Epithelial cell of umbilical artery (primary cell): ENCODE data around the gene ALOXE3. TPM values are rescaled to one million over a fixed set of nuclear protein-coding genes. Genes with fewer than 3 reads are reported as not detected.

Experiments
- total RNA-seq: library from RNA; depleted of rRNA; stranded (reverse); fragments of >200 nt; gene quantifications from 2 replicates; pipeline ENCODE4 v1.2.3, GENCODE V29; 2014

ALOXE3 gene
- under 0.01 TPM in 1 of 2 replicates, not detected in the other for total RNA-seq

DNA sequence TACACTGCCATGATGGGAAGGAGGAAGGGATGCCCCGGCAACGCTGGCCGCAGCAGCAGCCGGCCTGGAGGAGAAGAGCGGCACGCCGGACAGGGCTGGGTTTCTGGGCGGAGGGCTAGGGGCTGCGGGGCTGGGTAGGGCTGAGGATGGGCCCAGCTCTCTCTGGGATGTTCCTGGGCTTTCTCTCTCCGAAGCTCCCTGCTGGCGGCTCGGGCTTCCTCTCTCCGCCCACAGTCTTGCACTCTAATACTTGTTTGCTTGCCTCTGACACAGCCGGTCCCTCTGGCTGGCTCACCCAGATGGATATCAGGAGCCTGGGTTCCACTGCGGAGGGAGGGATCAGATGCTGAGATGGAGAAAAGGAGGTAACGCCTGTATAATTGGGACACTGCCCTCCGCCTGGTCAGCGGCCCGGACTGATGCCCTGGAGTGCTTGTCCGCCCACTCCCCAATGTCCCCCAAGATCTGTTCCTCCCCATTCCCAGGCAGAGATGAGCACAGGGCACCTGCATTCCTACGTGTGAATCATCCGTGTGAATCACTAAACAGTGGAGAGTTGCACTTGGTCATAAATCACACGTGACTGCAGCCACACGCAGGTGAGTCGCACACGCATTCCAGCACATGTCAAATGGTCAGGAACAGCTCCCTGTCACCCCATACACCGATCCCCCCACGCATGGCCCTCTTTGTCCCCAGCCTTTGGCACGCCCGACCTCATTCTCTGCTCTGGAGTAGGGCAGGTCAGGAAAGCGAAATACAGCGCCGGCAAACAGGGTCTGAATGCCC is at the start of gene ALOXE3:
Gene ALOXE3, minus strand, starts transcription at position 535 of the 789 bp plus-strand sequence. Its CDS starts 524 bp downstream, at position 11.

DNA sequence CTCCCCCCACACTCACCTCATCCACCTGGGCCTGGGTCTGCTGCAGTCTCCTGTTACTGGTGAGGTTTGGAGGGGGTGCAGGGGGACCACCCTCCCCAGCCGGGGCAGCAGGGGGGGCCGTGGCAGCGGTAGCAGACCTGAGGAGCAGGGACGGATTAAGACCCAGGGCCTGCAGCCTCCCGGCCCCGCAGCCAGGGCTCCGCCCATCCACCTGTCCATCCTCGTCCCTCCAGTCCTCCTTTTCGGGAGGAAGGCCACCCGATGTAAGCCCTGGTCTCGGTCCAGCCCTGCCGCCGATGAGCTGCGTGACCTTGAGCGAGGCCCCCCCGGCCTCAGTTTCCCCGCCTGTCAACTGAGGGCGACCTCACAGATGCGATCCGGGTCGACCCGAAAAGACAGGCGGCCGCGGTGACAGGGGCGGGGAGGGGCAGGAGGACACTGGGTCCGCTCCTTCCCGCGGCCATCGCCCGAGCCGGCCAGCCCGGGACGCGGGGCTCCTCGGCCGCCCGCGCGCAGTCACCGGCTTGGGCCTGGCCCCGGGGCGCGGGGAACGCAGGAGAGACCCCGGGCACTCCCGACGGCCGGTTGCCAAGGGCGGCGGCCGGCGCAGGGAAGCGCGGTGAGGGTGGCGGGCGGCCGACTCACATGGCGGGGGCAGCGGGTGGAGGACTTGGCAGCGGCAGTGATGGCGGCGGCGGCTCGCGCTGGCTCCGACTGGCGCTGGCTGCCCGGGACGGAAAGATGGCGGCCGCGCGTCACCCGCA is 44.1 kb upstream of the ALOXE3 start, which contains the start of gene VAMP2:
Gene VAMP2, minus strand, starts transcription at position 716 of the 764 bp plus-strand sequence. Its CDS starts 69 bp downstream, at position 647.

DNA sequence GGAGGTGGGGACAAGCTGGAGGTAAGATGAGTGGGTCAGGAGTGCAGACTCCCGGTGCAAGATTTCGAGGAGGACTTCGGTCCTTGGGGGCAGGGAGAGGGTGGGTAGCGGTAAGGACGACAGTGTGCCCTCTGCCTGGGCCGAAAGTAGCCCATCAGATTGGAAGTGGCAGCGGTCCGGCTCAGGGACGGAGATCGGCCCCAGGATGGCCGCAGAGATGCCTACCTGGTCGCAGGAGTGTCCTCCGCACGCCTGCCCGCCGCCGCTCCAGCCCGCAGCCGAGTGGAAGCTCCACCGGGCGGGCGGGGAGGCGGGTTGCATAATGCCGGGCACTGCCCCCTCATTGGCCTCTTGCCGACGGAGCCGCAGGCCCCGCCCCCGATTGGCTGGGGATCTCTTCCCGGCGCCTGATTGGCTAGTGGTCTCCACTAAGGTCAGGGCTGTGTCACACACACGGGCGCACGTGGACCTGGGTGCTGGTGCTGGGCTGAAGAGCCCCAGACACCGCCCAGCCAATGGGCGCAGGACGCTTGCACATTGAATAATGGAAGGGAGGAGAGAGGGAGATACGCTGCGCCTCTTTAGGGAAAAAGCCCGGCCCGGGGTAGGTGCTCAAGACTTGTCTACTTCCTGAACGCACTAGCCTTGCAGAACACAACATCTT is 33.9 kb upstream of the ALOXE3 start, which contains the start of gene PER1:
Gene PER1, minus strand, starts transcription at position 293 of the 664 bp plus-strand sequence. CDS start 1,698 bp downstream, outside the sequence.

DNA sequence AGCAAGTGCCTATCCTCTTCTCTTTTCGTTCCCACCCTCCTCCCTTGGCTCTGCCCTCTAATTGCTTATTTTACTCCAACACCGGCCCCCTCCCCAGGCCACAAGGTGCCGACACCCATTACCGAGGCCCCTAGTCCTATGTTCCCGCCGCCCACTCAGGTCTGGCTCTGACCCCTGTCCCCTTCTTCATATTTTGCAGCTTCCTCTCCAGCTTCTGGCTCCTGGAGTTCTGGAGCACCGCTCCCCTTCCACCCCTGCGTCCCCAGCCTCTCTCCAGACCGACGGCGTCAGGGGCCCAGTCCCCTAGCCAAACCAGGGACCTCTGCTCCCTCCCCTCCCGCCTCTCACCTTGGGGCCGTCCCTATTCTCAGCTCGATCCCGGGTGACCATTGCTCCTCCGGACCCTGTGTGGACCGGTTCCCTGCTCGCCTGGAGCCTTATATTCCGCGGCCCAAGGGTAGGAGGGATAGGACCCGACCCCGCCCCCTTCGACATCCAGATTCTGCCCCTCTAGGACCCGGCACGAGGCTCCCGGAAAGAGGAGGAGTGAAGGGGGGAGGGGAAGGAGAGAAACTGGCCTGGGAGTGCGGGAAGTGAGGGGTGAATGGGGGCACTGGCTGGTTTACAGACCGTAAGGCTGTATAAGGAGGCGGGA is 5.5 kb upstream of the ALOXE3 start, which contains the start of gene HES7:
Gene HES7, minus strand, starts transcription at position 412 of the 655 bp plus-strand sequence. Its CDS starts 22 bp downstream, at position 390.

GRCh38 chr17:8087075-8087951 is 31.0 kb downstream of the ALOXE3 start, which contains the start of gene ALOX12B:
TSS of gene ALOX12B (minus strand) at chr17:8087716. CDS start at chr17:8087442, 274 bp downstream.

Other genes with a start within 250 kb of the ALOXE3 start
- 104 TPM in 2 replicates for gene CHD3, start 229.7 kb downstream of the ALOXE3 start, total RNA-seq
- 0.65 and 0.76 TPM in 2 replicates for gene RNF227, start 202.2 kb downstream of the ALOXE3 start, total RNA-seq
- gene KCNAB3, start 188.7 kb downstream of the ALOXE3 start, total RNA-seq, result 0.15 and 0.32 TPM in 2 replicates
- gene TRAPPC1, start 186.6 kb downstream of the ALOXE3 start, total RNA-seq, result 34.5 and 35.4 TPM in 2 replicates
- 15.9 and 17.0 TPM in 2 replicates for gene CNTROB, start 186.3 kb downstream of the ALOXE3 start, total RNA-seq
- gene GUCY2D, start 115.9 kb downstream of the ALOXE3 start, total RNA-seq, result not detected in 2 replicates
- not detected in 2 replicates for gene ALOX15B, start 79.5 kb downstream of the ALOXE3 start, total RNA-seq
- gene ALOX12B, start 30.8 kb downstream of the ALOXE3 start, total RNA-seq, result not detected in 2 replicates
- not detected in 2 replicates for gene HES7, start 5.6 kb upstream of the ALOXE3 start, total RNA-seq
- gene PER1, start 33.9 kb upstream of the ALOXE3 start, total RNA-seq, result 2.9 and 3.2 TPM in 2 replicates
- 4.2 and 8.1 TPM in 2 replicates for gene VAMP2, start 44.4 kb upstream of the ALOXE3 start, total RNA-seq
- 24.8 and 44.5 TPM in 2 replicates for gene TMEM107, start 57.9 kb upstream of the ALOXE3 start, total RNA-seq
- gene BORCS6, start 71.7 kb upstream of the ALOXE3 start, total RNA-seq, result 9.1 and 9.3 TPM in 2 replicates
- gene AURKB, start 92.1 kb upstream of the ALOXE3 start, total RNA-seq, result 41.3 and 62.6 TPM in 2 replicates
- 3.6 and 5.0 TPM in 2 replicates for gene CTC1, start 129.5 kb upstream of the ALOXE3 start, total RNA-seq
- gene PFAS, start 130.8 kb upstream of the ALOXE3 start, total RNA-seq, result 37.0 and 39.2 TPM in 2 replicates
- gene RANGRF, start 170.2 kb upstream of the ALOXE3 start, total RNA-seq, result 13.3 and 16.3 TPM in 2 replicates
- gene SLC25A35, start 176.9 kb upstream of the ALOXE3 start, total RNA-seq, result 0.15 and 1.3 TPM in 2 replicates
- gene ARHGEF15, start 191.7 kb upstream of the ALOXE3 start, total RNA-seq, result 14.0 and 16.3 TPM in 2 replicates
- not detected in 2 replicates for gene ODF4, start 221.3 kb upstream of the ALOXE3 start, total RNA-seq